HTERT RPE-1 (cell line): ENCODE results near the gene TNFRSF14.

ENCODE experiments used
- in situ Hi-C: fragments of 300-500 bp; cut with MboI; formaldehyde crosslinking; loops from 4 replicates; pipeline ENCODE4 v1.14.3; 2020; ENCODE audit warnings: low sequenced_read_pairs

Gene TNFRSF14

DNA sequence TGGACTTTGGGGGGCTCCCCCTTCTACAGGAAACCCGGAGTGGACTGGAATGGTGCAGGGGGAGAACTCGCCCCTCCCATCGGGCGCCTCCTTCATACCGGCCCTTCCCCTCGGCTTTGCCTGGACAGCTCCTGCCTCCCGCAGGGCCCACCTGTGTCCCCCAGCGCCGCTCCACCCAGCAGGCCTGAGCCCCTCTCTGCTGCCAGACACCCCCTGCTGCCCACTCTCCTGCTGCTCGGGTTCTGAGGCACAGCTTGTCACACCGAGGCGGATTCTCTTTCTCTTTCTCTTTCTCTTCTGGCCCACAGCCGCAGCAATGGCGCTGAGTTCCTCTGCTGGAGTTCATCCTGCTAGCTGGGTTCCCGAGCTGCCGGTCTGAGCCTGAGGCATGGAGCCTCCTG lies at the start of gene TNFRSF14:
TNFRSF14 (plus strand) TSS at position 95 of the 401 bp plus-strand sequence; CDS start at position 389, 294 bp downstream.
- in situ Hi-C loops = no loop called here

GRCh38 chr1:2506901-2507565 lies 49.1 kb upstream of the TNFRSF14 start:
- in situ Hi-C loops = no loop called here

DNA sequence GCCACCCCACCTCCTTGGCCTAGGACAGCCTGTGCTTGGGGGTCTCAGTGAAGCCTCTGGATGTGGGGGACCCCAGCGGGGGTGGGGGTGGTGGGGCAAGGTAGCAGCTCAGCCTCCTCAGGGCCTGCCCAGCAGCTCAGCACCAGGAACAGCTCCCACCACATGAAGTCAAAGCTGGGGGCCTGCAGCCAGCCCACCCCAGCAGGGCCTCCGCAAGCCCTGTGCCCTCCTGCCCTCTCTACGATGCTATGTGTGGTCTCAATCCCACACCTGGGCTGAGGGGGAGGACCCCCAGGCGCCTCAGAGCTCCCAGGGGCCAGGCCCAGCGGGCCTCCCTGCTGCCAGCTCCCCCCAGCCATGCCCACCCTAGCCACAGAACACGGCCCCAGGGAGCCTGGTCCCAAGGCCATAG lies 48.4 kb upstream of the TNFRSF14 start:
- in situ Hi-C loops = no loop called here

DNA sequence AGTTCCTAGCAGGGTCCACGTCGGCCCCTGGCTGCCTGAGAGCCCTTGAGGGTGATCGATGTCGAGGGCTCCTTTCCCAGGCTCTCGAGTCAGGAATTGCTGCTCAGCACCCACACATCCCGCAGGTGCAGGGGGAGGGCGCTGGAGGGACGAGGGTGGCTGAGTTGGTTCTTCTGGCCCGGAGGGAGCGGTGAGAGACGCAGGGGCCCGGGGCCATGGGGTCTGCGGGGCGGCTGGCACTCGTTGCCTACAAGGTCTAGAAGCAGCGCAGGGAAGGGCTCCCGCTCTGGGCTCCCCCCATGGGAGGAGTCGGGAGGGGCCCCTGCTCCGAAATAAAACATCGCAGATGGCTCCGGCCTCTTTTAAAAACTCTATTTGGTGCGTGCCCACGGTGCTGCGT lies 48.0 kb upstream of the TNFRSF14 start:
- in situ Hi-C loops = no loop called here

DNA sequence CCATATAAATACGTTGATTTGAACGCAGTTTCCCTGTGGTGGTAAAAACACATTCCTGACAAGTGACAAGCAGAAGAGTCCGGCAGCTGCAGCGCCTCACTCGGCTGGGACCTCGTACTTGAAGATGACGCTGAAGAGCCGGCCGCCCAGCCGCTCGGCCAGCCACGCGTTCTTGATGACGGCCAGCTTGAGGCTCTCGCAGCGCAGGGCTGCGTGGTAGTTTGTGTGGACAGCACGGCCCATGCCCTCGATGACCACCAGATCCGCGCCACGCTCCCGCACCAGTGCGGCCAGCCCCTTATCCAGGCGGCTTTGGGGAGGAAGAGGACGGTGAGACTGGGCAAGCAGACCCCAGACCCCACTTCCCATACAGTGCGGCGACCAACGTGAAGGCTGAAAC lies 47.4 kb upstream of the TNFRSF14 start:
- in situ Hi-C loops = no loop called here

- in situ Hi-C loops = no loop called here
Measured at GRCh38 chr1:2509589-2509988, 46.6 kb upstream of the TNFRSF14 start.

GRCh38 chr1:2510366-2511155 lies 45.6 kb upstream of the TNFRSF14 start:
- in situ Hi-C loops = no loop called here

- in situ Hi-C loops = no loop called here
Measured at GRCh38 chr1:2512862-2513421, 43.2 kb upstream of the TNFRSF14 start.

GRCh38 chr1:2513939-2514652 lies 42.1 kb upstream of the TNFRSF14 start:
- in situ Hi-C loops = no loop called here

- in situ Hi-C loops = no loop called here
Measured at GRCh38 chr1:2514863-2515762, 41.1 kb upstream of the TNFRSF14 start.

DNA sequence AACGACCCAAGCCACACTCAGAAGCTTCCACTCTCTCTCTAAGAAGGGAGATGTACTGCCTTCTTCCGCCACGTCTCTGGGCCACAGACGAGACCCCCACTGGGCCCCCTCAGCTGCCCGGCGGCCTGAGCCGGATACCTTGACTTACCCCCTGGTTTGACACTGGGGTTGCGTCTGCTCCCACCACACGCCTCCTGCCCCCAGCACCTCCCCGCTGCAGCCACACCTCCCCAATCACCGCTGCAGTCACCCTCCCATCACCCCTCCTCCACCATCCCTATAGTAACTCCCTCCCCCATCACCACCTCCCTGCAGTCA lies 40.4 kb upstream of the TNFRSF14 start:
- in situ Hi-C loops = no loop called here

GRCh38 chr1:2516124-2516523 lies 40.0 kb upstream of the TNFRSF14 start:
- in situ Hi-C loops = no loop called here

DNA sequence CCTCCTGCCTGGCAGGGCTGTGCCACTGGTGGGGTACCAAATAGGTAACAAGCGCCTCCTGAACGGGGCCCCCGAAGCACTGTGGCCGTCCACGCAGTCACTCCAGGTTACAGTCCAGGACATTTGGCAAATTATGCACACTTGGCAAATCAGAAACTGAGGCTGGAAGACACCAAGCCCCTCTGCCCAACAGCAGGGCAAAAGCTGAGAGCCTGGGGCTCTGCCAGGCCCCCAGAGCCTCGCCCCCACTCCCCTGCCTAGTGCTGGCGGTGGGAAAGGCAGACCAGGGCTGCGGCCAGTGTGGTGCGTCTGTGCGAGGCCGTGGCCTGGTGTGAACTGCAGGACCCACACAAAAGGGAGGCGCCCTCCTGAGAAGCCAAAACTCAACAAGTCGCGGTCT lies 39.2 kb upstream of the TNFRSF14 start:
- in situ Hi-C loops = no loop called here

- in situ Hi-C loops = no loop called here
Measured at GRCh38 chr1:2517966-2518365, 38.2 kb upstream of the TNFRSF14 start.

DNA sequence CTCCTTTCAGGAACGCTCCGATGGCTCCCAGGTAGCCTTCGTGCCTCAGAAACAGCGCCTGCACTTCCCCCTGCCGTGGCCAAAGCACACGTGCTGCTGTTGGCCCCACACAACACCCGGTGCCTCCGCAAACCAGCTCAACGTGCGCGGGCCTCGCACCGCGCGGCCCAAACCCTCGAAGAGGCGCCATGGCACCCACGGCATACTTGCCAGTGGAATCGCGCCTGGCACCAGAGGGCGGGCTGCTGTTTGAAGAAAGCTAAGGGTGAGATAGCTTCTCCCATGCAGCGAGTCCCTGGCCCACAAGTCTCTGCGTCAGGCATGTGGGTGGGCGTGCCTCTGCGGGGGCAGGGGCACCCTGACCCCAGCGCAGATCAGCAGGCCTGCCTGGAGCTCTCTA lies 37.6 kb upstream of the TNFRSF14 start:
- in situ Hi-C loops = no loop called here

DNA sequence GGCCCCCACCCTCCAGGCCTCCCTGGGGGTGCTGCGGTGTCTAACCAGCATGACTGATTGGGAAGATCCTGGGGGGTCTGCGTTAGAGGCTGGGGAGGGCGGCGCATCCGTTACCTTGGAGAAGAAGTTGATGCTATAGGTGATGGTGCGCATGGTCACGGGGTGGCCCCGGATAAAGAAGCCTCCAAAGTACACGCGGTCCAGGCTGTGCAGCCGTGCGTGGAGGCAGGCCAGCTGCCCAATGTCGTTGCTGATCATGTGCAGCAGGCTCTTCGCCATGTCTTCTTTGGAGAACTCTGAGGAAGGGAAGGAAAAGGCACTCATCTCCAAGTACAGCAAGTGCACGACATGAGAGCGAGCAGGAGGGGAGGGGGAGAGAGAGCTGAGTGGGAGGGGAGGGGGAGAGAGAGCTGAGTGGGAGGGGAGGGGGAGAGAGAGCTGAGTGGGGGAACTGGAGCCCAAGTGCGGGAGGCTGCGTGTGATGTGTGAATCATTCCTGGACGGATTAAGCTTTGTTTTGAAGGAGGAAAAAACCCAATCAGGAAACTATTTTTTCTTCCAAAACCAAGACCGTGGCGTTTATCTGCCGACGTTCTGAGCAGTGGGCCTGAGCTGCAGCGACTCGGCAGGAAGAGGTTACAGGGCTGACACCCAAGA lies 37.0 kb upstream of the TNFRSF14 start:
- in situ Hi-C loops = no loop called here

DNA sequence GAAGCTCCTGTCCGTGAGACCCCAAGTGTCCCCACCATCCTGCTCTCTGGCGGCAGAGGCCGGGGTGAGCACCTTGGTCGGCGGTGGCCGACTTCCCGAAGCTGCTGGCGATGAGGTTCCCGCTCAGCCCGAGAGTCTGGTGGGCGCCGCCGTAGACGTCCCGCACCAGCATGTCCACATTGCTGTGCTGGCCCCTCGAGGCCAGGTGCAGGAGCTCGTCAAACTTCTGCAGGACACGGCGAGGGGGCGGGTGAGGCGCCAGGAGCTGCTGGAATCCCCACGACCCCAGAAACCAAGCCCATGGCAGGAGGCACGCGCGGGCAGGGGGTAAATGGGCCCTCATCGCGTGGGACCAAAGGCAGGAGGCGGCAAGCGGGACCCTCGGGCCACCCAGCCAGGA lies 36.4 kb upstream of the TNFRSF14 start:
- in situ Hi-C loops = no loop called here

DNA sequence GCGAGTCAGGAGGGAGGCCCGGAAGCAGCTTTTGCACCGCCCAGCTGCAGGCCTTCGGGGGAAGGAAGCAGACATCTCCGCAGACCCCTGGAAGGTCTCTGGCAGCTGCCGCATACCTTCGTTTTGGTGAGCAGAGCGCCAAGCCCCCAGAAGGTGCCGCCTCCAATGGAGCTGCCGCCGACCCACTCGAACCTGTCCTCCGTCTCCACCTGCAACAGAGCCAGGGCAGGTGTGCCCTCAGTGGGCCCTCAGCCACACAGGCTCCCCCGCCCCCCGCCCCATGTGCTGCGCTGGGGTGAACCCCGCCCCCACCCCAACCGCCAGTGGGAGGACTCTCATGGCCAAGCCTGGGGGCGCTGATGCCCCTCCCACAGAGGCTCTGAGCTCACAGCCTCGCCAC lies 36.0 kb upstream of the TNFRSF14 start:
- in situ Hi-C loops = no loop called here

- in situ Hi-C loops = no loop called here
Measured at GRCh38 chr1:2520806-2521205, 35.4 kb upstream of the TNFRSF14 start.

GRCh38 chr1:2522230-2522629 lies 33.9 kb upstream of the TNFRSF14 start:
- in situ Hi-C loops = no loop called here
